T-helper 1 cell treated with Interleukin-12 subunit alpha and Interleukin-12 subunit beta and Interleukin-4 antibody, amounts not matched to agents 30 μg/mL and 1 μg/mL, for 36 hours (primary cell): ENCODE results near the gene CSNK1G2.

ENCODE experiments used
- H3K27ac Mint-ChIP-seq: one replicate; pipeline ENCODE4 v1.8.0; 2021; ENCODE audit warnings: mild to moderate bottlenecking, mixed read lengths
- H3K27me3 Mint-ChIP-seq: one replicate; pipeline ENCODE4 v1.8.0; 2021; ENCODE audit warnings: low read depth, mixed read lengths
- H3K36me3 Mint-ChIP-seq: one replicate; pipeline ENCODE4 v1.8.0; 2021; ENCODE audit warnings: low read depth, mixed read lengths
- H3K4me1 Mint-ChIP-seq: one replicate; pipeline ENCODE4 v1.8.0; 2021; ENCODE audit warnings: low read depth, mixed read lengths
- H3K4me3 Mint-ChIP-seq: one replicate; pipeline ENCODE4 v1.8.0; 2021; ENCODE audit warnings: mild to moderate bottlenecking, moderate library complexity, mixed read lengths
- H3K9me3 Mint-ChIP-seq: one replicate; pipeline ENCODE4 v1.8.0; 2021; ENCODE audit warnings: mixed read lengths

Gene CSNK1G2

GRCh38 chr19:1941146-1942077, at the start of gene CSNK1G2:
Gene CSNK1G2 (plus strand): TSS chr19:1941172. CDS start chr19:1969773, 28,601 bp downstream.
- Mint-ChIP-seq H3K27me3 (no peaks in the 10 kb centered on the region), H3K4me1 (peaks cover 28% of the 10 kb centered on the region), H3K36me3 (peaks cover 19% of the 10 kb centered on the region), H3K27ac (peak within 1 kb of the TSS; percentile 97), H3K9me3 (no peaks in the 10 kb centered on the region), H3K4me3 (peak within 1 kb of the TSS; percentile 90)

GRCh38 chr19:1893791-1894190, 47.2 kb upstream of the CSNK1G2 start:
- H3K4me3 Mint-ChIP-seq = peak overlapping the region; percentile 40
- H3K9me3 Mint-ChIP-seq = no peaks in the 10 kb centered on the region
- H3K36me3 Mint-ChIP-seq = no peaks in the 10 kb centered on the region
- peak overlapping the region; percentile 26 for H3K27ac Mint-ChIP-seq
- H3K4me1 Mint-ChIP-seq = peaks cover 21% of the 10 kb centered on the region
- no peaks in the 10 kb centered on the region for H3K27me3 Mint-ChIP-seq

GRCh38 chr19:1896508-1896907, 44.5 kb upstream of the CSNK1G2 start:
- Mint-ChIP-seq H3K27ac (peak overlapping the region; percentile 93), H3K27me3 (no peaks in the 10 kb centered on the region), H3K4me1 (peaks cover 17% of the 10 kb centered on the region), H3K4me3 (peak overlapping the region; percentile 80), H3K36me3 (no peaks in the 10 kb centered on the region), H3K9me3 (no peaks in the 10 kb centered on the region)

DNA sequence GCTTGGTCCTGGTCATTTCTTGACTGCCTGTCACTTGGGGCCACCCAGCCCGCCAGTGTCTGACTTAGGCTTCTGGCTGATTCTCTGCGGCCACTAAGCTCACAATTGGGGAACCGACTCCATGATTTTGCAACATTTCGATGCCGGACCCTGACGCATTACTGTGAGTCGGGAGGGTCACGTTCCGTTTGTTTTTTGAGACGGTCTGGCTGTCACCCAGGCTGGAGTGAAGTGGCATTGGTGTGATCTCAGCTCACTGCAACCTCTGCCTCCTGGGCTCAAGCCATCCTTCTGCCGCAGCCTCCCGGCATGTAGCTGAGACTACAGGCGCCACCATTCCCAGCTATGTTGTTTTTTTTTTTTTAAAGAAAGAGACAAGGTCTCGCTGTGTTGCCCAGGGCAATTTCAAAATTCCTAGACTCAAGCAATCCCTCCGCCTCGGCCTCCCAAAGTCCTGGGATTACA, 39.0 kb upstream of the CSNK1G2 start:
- Mint-ChIP-seq H3K36me3 (no peaks in the 10 kb centered on the region), H3K4me3 (no peak overlapping the region), H3K9me3 (no peaks in the 10 kb centered on the region), H3K27ac (no peak overlapping the region), H3K4me1 (peaks cover 28% of the 10 kb centered on the region), H3K27me3 (no peaks in the 10 kb centered on the region)

- H3K9me3 Mint-ChIP-seq = no peaks in the 10 kb centered on the region
- no peaks in the 10 kb centered on the region for H3K36me3 Mint-ChIP-seq
- peaks cover 22% of the 10 kb centered on the region for H3K4me1 Mint-ChIP-seq
- H3K4me3 Mint-ChIP-seq = no peak overlapping the region
- peak overlapping the region; percentile 71 for H3K27ac Mint-ChIP-seq
- H3K27me3 Mint-ChIP-seq = no peaks in the 10 kb centered on the region
Measured at GRCh38 chr19:1902923-1903322, 38.0 kb upstream of the CSNK1G2 start.

GRCh38 chr19:1904860-1905109, 36.2 kb upstream of the CSNK1G2 start:
- Mint-ChIP-seq H3K4me3 (peak overlapping the region; percentile 83), H3K27ac (peak overlapping the region; percentile 84), H3K36me3 (no peaks in the 10 kb centered on the region), H3K27me3 (no peaks in the 10 kb centered on the region), H3K4me1 (peaks cover 22% of the 10 kb centered on the region), H3K9me3 (no peaks in the 10 kb centered on the region)

- Mint-ChIP-seq H3K4me1 (peaks cover 24% of the 10 kb centered on the region), H3K9me3 (no peaks in the 10 kb centered on the region), H3K27ac (peak within 1 kb of the TSS; percentile 84), H3K27me3 (no peaks in the 10 kb centered on the region), H3K4me3 (peak within 1 kb of the TSS; percentile 90), H3K36me3 (peaks cover 1% of the 10 kb centered on the region)
Measured at GRCh38 chr19:1905110-1905862, 35.7 kb upstream of the CSNK1G2 start, which contains the start of the genes ADAT3 and SCAMP4. Gene ADAT3 (plus strand): TSS chr19:1905399. CDS start chr19:1912048, 6,649 bp downstream. Gene SCAMP4 (plus strand): TSS chr19:1905399. CDS start chr19:1915020, 9,621 bp downstream.

DNA sequence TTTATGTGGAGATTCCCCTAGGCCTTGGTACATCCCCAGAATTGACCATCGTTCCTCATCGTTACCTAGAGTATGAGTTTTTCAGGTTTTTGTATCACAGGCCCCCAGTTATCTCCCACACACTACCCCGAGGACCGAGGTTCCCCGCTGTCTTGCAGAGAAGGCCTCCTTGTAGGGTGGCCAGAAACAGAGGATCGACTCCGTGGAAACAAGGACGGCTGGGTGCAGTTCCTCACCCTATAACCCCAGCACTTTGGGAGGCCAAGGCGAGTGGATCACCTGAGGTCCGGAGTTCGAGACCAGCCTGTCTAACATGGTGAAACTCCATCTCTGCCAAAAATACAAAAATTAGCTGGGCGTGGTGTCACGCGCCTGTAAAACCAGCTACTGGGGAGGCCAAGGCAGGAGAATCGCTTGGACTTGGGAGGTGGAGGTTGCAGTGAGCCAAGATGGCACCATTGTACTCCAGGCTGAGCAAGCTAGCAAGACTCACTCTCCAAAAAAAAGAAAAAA, 35.1 kb upstream of the CSNK1G2 start:
- Mint-ChIP-seq H3K9me3 (no peaks in the 10 kb centered on the region), H3K4me3 (peak overlapping the region; percentile 90), H3K36me3 (peaks cover 2% of the 10 kb centered on the region), H3K27me3 (no peaks in the 10 kb centered on the region), H3K4me1 (peaks cover 25% of the 10 kb centered on the region), H3K27ac (peak overlapping the region; percentile 83)

- no peaks in the 10 kb centered on the region for H3K9me3 Mint-ChIP-seq
- peaks cover 2% of the 10 kb centered on the region for H3K36me3 Mint-ChIP-seq
- H3K27me3 Mint-ChIP-seq = no peaks in the 10 kb centered on the region
- peak overlapping the region; percentile 46 for H3K4me3 Mint-ChIP-seq
- peak overlapping the region; percentile 20 for H3K27ac Mint-ChIP-seq
- H3K4me1 Mint-ChIP-seq = peaks cover 25% of the 10 kb centered on the region
Measured at GRCh38 chr19:1906985-1907562, 33.9 kb upstream of the CSNK1G2 start.

GRCh38 chr19:1907563-1908363, 33.2 kb upstream of the CSNK1G2 start:
- no peaks in the 10 kb centered on the region for H3K9me3 Mint-ChIP-seq
- no peaks in the 10 kb centered on the region for H3K27me3 Mint-ChIP-seq
- no peak overlapping the region for H3K27ac Mint-ChIP-seq
- peaks cover 25% of the 10 kb centered on the region for H3K4me1 Mint-ChIP-seq
- no peak overlapping the region for H3K4me3 Mint-ChIP-seq
- peaks cover 2% of the 10 kb centered on the region for H3K36me3 Mint-ChIP-seq

DNA sequence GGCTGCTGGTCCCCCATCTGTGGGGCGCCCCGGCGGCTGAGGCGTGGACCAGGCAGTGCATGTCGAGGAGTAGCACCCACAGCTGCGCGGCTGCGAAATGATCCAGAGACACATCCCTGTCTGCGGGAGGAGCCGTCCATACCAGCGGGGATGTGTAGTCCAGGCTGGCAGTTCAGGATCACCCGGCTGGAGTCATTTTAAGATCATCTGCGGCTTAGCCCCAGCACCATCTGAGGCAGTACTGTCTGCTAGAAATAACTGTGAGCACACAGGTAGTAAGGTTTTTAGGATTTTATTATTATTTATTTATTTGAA, 32.7 kb upstream of the CSNK1G2 start:
- Mint-ChIP-seq H3K9me3 (no peaks in the 10 kb centered on the region), H3K27ac (no peak overlapping the region), H3K36me3 (peaks cover 5% of the 10 kb centered on the region), H3K4me1 (peaks cover 21% of the 10 kb centered on the region), H3K27me3 (no peaks in the 10 kb centered on the region), H3K4me3 (no peak overlapping the region)

DNA sequence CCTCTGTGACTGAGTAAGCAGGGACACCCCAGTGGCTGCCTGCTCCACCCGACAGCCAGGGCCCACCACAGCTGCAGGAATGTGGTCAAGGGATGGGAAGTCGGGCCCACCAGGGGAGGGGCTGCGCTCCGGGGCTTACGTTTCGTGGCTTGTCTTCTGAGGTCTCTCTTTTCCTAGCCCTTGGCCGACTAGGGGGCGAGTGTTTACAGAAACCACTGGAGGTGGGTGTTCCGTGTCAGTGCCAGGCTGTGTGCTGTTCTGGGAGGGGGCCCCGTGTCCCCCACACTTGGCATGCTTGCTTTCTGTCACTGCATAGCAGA, 31.3 kb upstream of the CSNK1G2 start:
- Mint-ChIP-seq H3K27me3 (no peaks in the 10 kb centered on the region), H3K4me1 (peaks cover 8% of the 10 kb centered on the region), H3K36me3 (peaks cover 7% of the 10 kb centered on the region), H3K4me3 (no peak overlapping the region), H3K9me3 (no peaks in the 10 kb centered on the region), H3K27ac (no peak overlapping the region)

- H3K4me1 Mint-ChIP-seq = peaks cover 8% of the 10 kb centered on the region
- peak overlapping the region; percentile 3 for H3K27ac Mint-ChIP-seq
- H3K9me3 Mint-ChIP-seq = no peaks in the 10 kb centered on the region
- H3K4me3 Mint-ChIP-seq = no peak overlapping the region
- no peaks in the 10 kb centered on the region for H3K27me3 Mint-ChIP-seq
- H3K36me3 Mint-ChIP-seq = peaks cover 7% of the 10 kb centered on the region
Measured at GRCh38 chr19:1910177-1910576, 30.8 kb upstream of the CSNK1G2 start.

GRCh38 chr19:1911098-1911497, 29.9 kb upstream of the CSNK1G2 start:
- Mint-ChIP-seq H3K9me3 (no peaks in the 10 kb centered on the region), H3K27ac (no peak overlapping the region), H3K4me3 (no peak overlapping the region), H3K4me1 (peaks cover 4% of the 10 kb centered on the region), H3K27me3 (no peaks in the 10 kb centered on the region), H3K36me3 (peaks cover 7% of the 10 kb centered on the region)
